GM12878 (cell line): Measurements from ENCODE around the gene SPART. TPM values are rescaled to one million over a fixed set of nuclear protein-coding genes. Genes with fewer than 3 reads are reported as not detected.

ENCODE experiments used
- ATAC-seq: fragments of 200-7000 bp; cut with Tn5 transposase; 3 replicates; pipeline ENCODE4 v1.9.1; 2020; ENCODE audit warnings: mild to moderate bottlenecking, moderate library complexity
- BruUV-seq: library from RNA; stranded (reverse); fragments of 400-500 nt; replicated peaks from 2 replicates; lab custom pipeline; 2021; lab: Mats Ljungman, UMichigan
- CTCF ChIA-PET: fragments of 300-600 bp; sonication (Branson Sonifier 250); formaldehyde crosslinking; extraction: SDS; loops from one replicate; lab custom pipeline; 2021; ENCODE audit warnings: inconsistent platforms; lab: Yijun Ruan, JAX
- POLR2A ChIA-PET: fragments of 350-600 bp; formaldehyde crosslinking; extraction: SDS; loops from one replicate; lab custom pipeline; 2021; ENCODE audit warnings: inconsistent platforms; lab: Charles Lee
- RAD21 ChIA-PET: fragments of 300-600 bp; sonication (Branson Sonifier 250); formaldehyde crosslinking; loops from one replicate; lab custom pipeline; 2023; ENCODE audit warnings: antibody characterized with exemption; ENCODE audit not compliant: unreplicated experiment; lab: Charles Lee
- SMC1A ChIA-PET: fragments of 300-600 bp; sonication (Branson Sonifier 250); formaldehyde crosslinking; loops from one replicate; lab custom pipeline; 2023; ENCODE audit not compliant: unreplicated experiment, uncharacterized antibody; lab: Charles Lee
- DNase-seq: peaks from one replicate; pipeline ENCODE4 v3.0.0-alpha.2; 2011; ENCODE audit warnings: low read depth, low spot score
- FAIRE-seq: peaks from 3 replicates; lab custom pipeline; 2011; peaks lifted over from hg19 to GRCh38; lab: Jason Lieb, UNC
- H2AFZ ChIP-seq: 2 replicates; pipeline ENCODE4 v1.6.0; 2011; ENCODE audit warnings: low read depth, low read length, control low read depth; ENCODE audit not compliant: control insufficient read depth
- H3K27ac ChIP-seq: 2 replicates; pipeline ENCODE4 v1.5.1; 2011; ENCODE audit warnings: control low read depth; ENCODE audit not compliant: control insufficient read depth, insufficient read depth
- H3K27me3 ChIP-seq, 2 experiments: replicated peaks in 1 of 2; 2 replicates each; pipeline versions ENCODE4 v1.6.0 to v1.6.1; 2011; ENCODE audit warnings: low read length in 1 of 2; ENCODE audit not compliant: control insufficient read depth in 2 of 2, insufficient read depth in 2 of 2
- H3K36me3 ChIP-seq, 2 experiments: 2 replicates each; pipeline ENCODE4 v1.5.1; 2011; ENCODE audit warnings: low read length in 1 of 2; ENCODE audit not compliant: control insufficient read depth in 2 of 2, insufficient read depth in 2 of 2
- H3K4me1 ChIP-seq: 2 replicates; pipeline ENCODE4 v1.6.1; 2011; ENCODE audit warnings: mild to moderate bottlenecking, low read length, moderate library complexity, mixed read lengths; ENCODE audit not compliant: control insufficient read depth, insufficient read depth
- H3K4me2 ChIP-seq: 2 replicates; pipeline ENCODE4 v1.6.0; 2011; ENCODE audit warnings: control low read depth; ENCODE audit not compliant: control insufficient read depth, insufficient read depth
- H3K4me3 ChIP-seq: fragments of 200-600 bp; sonication (generic); 2 replicates; pipeline ENCODE4 v1.5.1; 2016
- H3K79me2 ChIP-seq: 2 replicates; pipeline ENCODE4 v1.6.0; 2011; ENCODE audit warnings: low read length; ENCODE audit not compliant: control insufficient read depth, insufficient read depth
- H3K9ac ChIP-seq: 2 replicates; pipeline ENCODE4 v1.8.0; 2011; ENCODE audit warnings: low read length, control low read depth, mixed read lengths; ENCODE audit not compliant: control insufficient read depth, insufficient read depth
- H3K9me3 ChIP-seq: replicated peaks from 3 replicates; pipeline ENCODE4 v1.5.1; 2011; ENCODE audit warnings: mild to moderate bottlenecking, low read length; ENCODE audit not compliant: control insufficient read depth, insufficient read depth
- H4K20me1 ChIP-seq: 2 replicates; pipeline ENCODE4 v1.6.0; 2011; ENCODE audit not compliant: control insufficient read depth, insufficient read depth
- E2F4 ChIP-seq: IDR thresholded peaks from 2 replicates; pipeline ENCODE4 v1.6.1; 2012; ENCODE audit warnings: low read depth, low read length, improper control_type of control experiment
- NFXL1 ChIP-seq: fragments of 450-650 bp; IDR thresholded peaks from 2 replicates; pipeline ENCODE4 v1.6.1; 2017; ENCODE audit warnings: antibody characterized with exemption, mild to moderate bottlenecking, borderline replicate concordance
- NFYA ChIP-seq: IDR thresholded peaks from 2 replicates; pipeline ENCODE4 v1.6.1; 2011; ENCODE audit warnings: low read depth, mild to moderate bottlenecking, low read length, improper control_type of control experiment, borderline replicate concordance
- ZBED1 ChIP-seq: IDR thresholded peaks from 2 replicates; pipeline ENCODE4 v1.6.1; 2016; ENCODE audit warnings: borderline replicate concordance
- WGBS: methylation state at CpG from one replicate; pipeline ENCODE4 v1.1.6; 2016; ENCODE audit warnings: low lambda C conversion rate; ENCODE audit not compliant: insufficient replicate concordance, insufficient coverage; ENCODE audit errors: missing lambda C conversion rate; 5-methylcytosine and 5-hydroxymethylcytosine counted together
- in situ Hi-C: fragments of 300-500 bp; cut with MboI; formaldehyde crosslinking; loops from 9 replicates; pipeline ENCODE4 v1.14.3; 2018; ENCODE audit warnings: mixed read lengths
- intact Hi-C: fragments of 100-400 bp; cut with micrococcal nuclease; formaldehyde crosslinking; loops from one replicate; pipeline ENCODE4 v1.14.2; 2022; ENCODE audit not compliant: unreplicated experiment
- polyA plus RNA-seq, 11 experiments: library from polyadenylated mRNA; depleted of rRNA in 4 of 11; unstranded in 6 of 11; stranded (reverse) in 5 of 11; fragments of >200 nt; fragmentation: Nextera tagmentation in 4 of 11; fragmentation: Illumina TruSeq in 1 of 11; extraction: Ambion mirVana in 4 of 11; extraction: Trizol in 1 of 11; gene quantifications; 1 replicate in 1 of 11; 2 replicates in 10 of 11; pipeline versions ENCODE4 v1.2.1 to v1.2.3, GENCODE V29; 2011 to 2016; ENCODE audit warnings: inconsistent platforms in 2 of 11, missing spikeins in 2 of 11, low read depth in 1 of 11
- small RNA-seq: library from RNA; depleted of rRNA; stranded (forward); fragments of <200 nt; gene quantifications from one replicate; pipeline ENCODE3, GENCODE V24; 2014
- total RNA-seq, 4 experiments: library from RNA; depleted of rRNA in 3 of 4; stranded (reverse); fragments of >200 nt in 3 of 4; fragmentation: Illumina TruSeq in 1 of 4; extraction: Trizol in 1 of 4; gene quantifications; 2 replicates each; pipeline versions ENCODE4 v1.2.1 to v1.2.3, GENCODE V29; 2013 to 2021

SPART gene
- total and polyA plus RNA-seq, 10 of the 15 experiments (the other 5 are each of a cell fraction or from before 2014, with no cell fraction given), result 17.6 to 74.6 (median 42.1) TPM

DNA sequence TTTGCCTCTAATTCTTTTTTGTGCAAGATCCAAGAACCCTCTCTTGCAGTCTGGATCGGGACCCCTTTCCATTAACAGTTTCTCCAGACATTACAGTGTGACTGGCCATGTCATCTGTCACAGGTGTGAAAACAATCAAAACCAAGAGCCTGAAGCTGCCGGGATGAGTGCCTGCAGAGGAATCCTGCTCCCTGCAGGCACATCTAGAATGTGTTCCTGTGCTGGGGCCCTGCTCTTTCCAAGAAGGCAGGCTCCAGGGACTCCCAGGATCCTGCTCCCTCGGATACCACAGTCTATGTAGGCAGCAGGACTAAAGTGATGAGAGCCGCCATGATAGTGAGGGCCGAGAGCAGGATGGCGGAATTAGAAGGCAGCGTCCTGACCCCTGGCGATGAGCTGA lies 87.4 kb downstream of the SPART start:
- no peaks in the 10 kb centered on the region for H4K20me1 ChIP-seq
- TF ChIP-seq ZBED1, result no peak
- no peak for TF ChIP-seq E2F4
- no peak for TF ChIP-seq NFYA
- no peak for TF ChIP-seq NFXL1
- no peak for ATAC-seq
- ChIA-PET SMC1A (interaction anchor here (0.9 kb wide), 1 partner anchor 15 kb away, joined by 6 read pairs; no protein-coding TSS in a partner anchor), CTCF (no interaction called here), POLR2A (no interaction called here), RAD21 (no interaction called here)
- H3K36me3 ChIP-seq, result no peaks in the 10 kb centered on the region
- no peak overlapping the region for H3K27ac ChIP-seq
- H3K9me3 ChIP-seq, result no peaks in the 10 kb centered on the region; the same call in 2 of the 3 replicates
- H3K4me3 ChIP-seq, result no peak overlapping the region
- H3K4me1 ChIP-seq, result no peaks in the 10 kb centered on the region
- no TSS peak for BruUV-seq
- in situ Hi-C loops (no loop called here), intact Hi-C loops (no loop called here)
- FAIRE-seq, result no peak
- DNase-seq, result no peak
- no peak overlapping the region for H3K9ac ChIP-seq
- H2AFZ ChIP-seq, result no peak overlapping the region
- no peaks in the 10 kb centered on the region for H3K27me3 ChIP-seq
- no peak overlapping the region for H3K4me2 ChIP-seq
- H3K79me2 ChIP-seq, result no peaks in the 10 kb centered on the region
- WGBS, result 54% methylated on average over 8 of the region's 8 CpGs

Small RNA genes within 50 kb of the gene (small RNA-seq; reads per million reads assigned to genes)
- not detected for gene RNU6-71P

Other genes with a start within 250 kb of the SPART start
- not detected in 2 replicates for gene DCLK1, start 215.0 kb downstream of the SPART start, total RNA-seq (2014; rRNA removed)
- not detected in 2 replicates for gene DCLK1, start 215.0 kb downstream of the SPART start, total RNA-seq (2014; rRNA removed; fragmentation: Illumina TruSeq; extraction: Trizol)
- gene DCLK1, start 215.0 kb downstream of the SPART start, total RNA-seq (2021), result not detected in 2 replicates
- not detected in 2 replicates for gene DCLK1, start 215.0 kb downstream of the SPART start, polyA plus RNA-seq (2011; rRNA removed)
- not detected in 2 replicates for gene DCLK1, start 215.0 kb downstream of the SPART start, polyA plus RNA-seq (2014; fragmentation: Illumina TruSeq; extraction: Trizol)
- not detected for gene DCLK1, start 215.0 kb downstream of the SPART start, polyA plus RNA-seq (2014; fragmentation: Nextera tagmentation; extraction: Ambion mirVana)
- gene DCLK1, start 215.0 kb downstream of the SPART start, polyA plus RNA-seq (2014; rRNA removed), result not detected in 2 replicates
- not detected for gene DCLK1, start 215.0 kb downstream of the SPART start, polyA plus RNA-seq (2016; fragmentation: Nextera tagmentation; extraction: Ambion mirVana)
- not detected in 2 replicates for gene SOHLH2, start 131.8 kb downstream of the SPART start, total RNA-seq (2014; rRNA removed)
- gene SOHLH2, start 131.8 kb downstream of the SPART start, total RNA-seq (2014; rRNA removed; fragmentation: Illumina TruSeq; extraction: Trizol), result not detected in 2 replicates
- gene SOHLH2, start 131.8 kb downstream of the SPART start, total RNA-seq (2021), result not detected in 2 replicates
- 2.4 TPM in 2 replicates for gene SOHLH2, start 131.8 kb downstream of the SPART start, polyA plus RNA-seq (2011; rRNA removed)
- gene SOHLH2, start 131.8 kb downstream of the SPART start, polyA plus RNA-seq (2014; fragmentation: Illumina TruSeq; extraction: Trizol), result 0.08 TPM in 1 of 2 replicates, not detected in the other
- not detected for gene SOHLH2, start 131.8 kb downstream of the SPART start, polyA plus RNA-seq (2014; fragmentation: Nextera tagmentation; extraction: Ambion mirVana)
- not detected in 2 replicates for gene SOHLH2, start 131.8 kb downstream of the SPART start, polyA plus RNA-seq (2014; rRNA removed)
- not detected for gene SOHLH2, start 131.8 kb downstream of the SPART start, polyA plus RNA-seq (2016; fragmentation: Nextera tagmentation; extraction: Ambion mirVana)
- gene CCDC169, start 48.6 kb downstream of the SPART start, total RNA-seq (2014; rRNA removed), result 0.22 TPM in 1 of 2 replicates, not detected in the other
- 0.13 TPM in 1 of 2 replicates, not detected in the other for gene CCDC169, start 48.6 kb downstream of the SPART start, total RNA-seq (2014; rRNA removed; fragmentation: Illumina TruSeq; extraction: Trizol)
- not detected in 2 replicates for gene CCDC169, start 48.6 kb downstream of the SPART start, total RNA-seq (2021)
- 1.4 and 1.7 TPM in 2 replicates for gene CCDC169, start 48.6 kb downstream of the SPART start, polyA plus RNA-seq (2011; rRNA removed)
- 0.24 TPM in 1 of 2 replicates, not detected in the other for gene CCDC169, start 48.6 kb downstream of the SPART start, polyA plus RNA-seq (2014; fragmentation: Illumina TruSeq; extraction: Trizol)
- under 1 TPM; 0.13 to 0.37 TPM for gene CCDC169, start 48.6 kb downstream of the SPART start, polyA plus RNA-seq (2014; fragmentation: Nextera tagmentation; extraction: Ambion mirVana)
- not detected in 2 replicates for gene CCDC169, start 48.6 kb downstream of the SPART start, polyA plus RNA-seq (2014; rRNA removed)
- gene CCDC169, start 48.6 kb downstream of the SPART start, polyA plus RNA-seq (2016; fragmentation: Nextera tagmentation; extraction: Ambion mirVana), result under 1 TPM in 1 of 2 experiments, not detected in 1; 0.25 TPM
- gene CCNA1, start 86.1 kb upstream of the SPART start, total RNA-seq (2014; rRNA removed), result 1.4 and 1.6 TPM in 2 replicates
- 0.88 and 1.0 TPM in 2 replicates for gene CCNA1, start 86.1 kb upstream of the SPART start, total RNA-seq (2014; rRNA removed; fragmentation: Illumina TruSeq; extraction: Trizol)
- gene CCNA1, start 86.1 kb upstream of the SPART start, total RNA-seq (2021), result 1.2 and 1.4 TPM in 2 replicates
- gene CCNA1, start 86.1 kb upstream of the SPART start, polyA plus RNA-seq (2011; rRNA removed), result 5.8 and 6.0 TPM in 2 replicates
- gene CCNA1, start 86.1 kb upstream of the SPART start, polyA plus RNA-seq (2014; fragmentation: Illumina TruSeq; extraction: Trizol), result 1.3 and 1.5 TPM in 2 replicates
- under 1 TPM; 0.38 to 0.43 TPM for gene CCNA1, start 86.1 kb upstream of the SPART start, polyA plus RNA-seq (2014; fragmentation: Nextera tagmentation; extraction: Ambion mirVana)
- gene CCNA1, start 86.1 kb upstream of the SPART start, polyA plus RNA-seq (2014; rRNA removed), result 1.2 and 1.8 TPM in 2 replicates
- 1 to 10 TPM in 1 of 2 experiments, under 1 TPM in 1; 0.87 to 1.1 TPM for gene CCNA1, start 86.1 kb upstream of the SPART start, polyA plus RNA-seq (2016; fragmentation: Nextera tagmentation; extraction: Ambion mirVana)